Suprapubic skin (tissue), 4 donors: ENCODE measurements around the gene OSBP2. TPM values are rescaled to one million over a fixed set of nuclear protein-coding genes. Genes with fewer than 3 reads are reported as not detected.
A peak's percentile ranks its signal among the peaks of the same experiment; 100 is the strongest.

Experiments used
- DNase-seq, 2 donors: peaks; one replicate each; pipeline ENCODE4 v3.0.0-alpha.2; 2019; ENCODE audit warnings: low spot score in 2 of 2
- H3K27ac ChIP-seq: fragments of 200-600 bp; sonication (generic); one replicate; pipeline ENCODE4 v1.5.1; 2019
- H3K27me3 ChIP-seq: fragments of 200-600 bp; sonication (generic); one replicate; pipeline ENCODE4 v1.5.1; 2019
- H3K36me3 ChIP-seq: fragments of 200-600 bp; sonication (generic); one replicate; pipeline ENCODE4 v1.5.1; 2019
- H3K4me1 ChIP-seq: fragments of 200-600 bp; sonication (generic); one replicate; pipeline ENCODE4 v1.5.1; 2019
- H3K4me3 ChIP-seq: fragments of 200-600 bp; sonication (generic); one replicate; pipeline ENCODE4 v1.5.1; 2019; ENCODE audit warnings: mild to moderate bottlenecking
- H3K9me3 ChIP-seq: fragments of 200-600 bp; sonication (generic); one replicate; pipeline ENCODE4 v1.5.1; 2019
- EP300 ChIP-seq: sonication (generic); formaldehyde crosslinking; IDR thresholded peaks from one replicate; pipeline ENCODE4 v1.6.1; 2017; ENCODE audit warnings: antibody characterized with exemption
- POLR2A ChIP-seq, 2 donors: fragments of 450-650 bp; IDR thresholded peaks; one replicate each; pipeline ENCODE4 v1.6.1; 2017; ENCODE audit warnings: antibody characterized with exemption in 2 of 2, mild to moderate bottlenecking in 2 of 2, moderate library complexity in 2 of 2
- POLR2AphosphoS5 ChIP-seq, 3 donors: sonication (generic); formaldehyde crosslinking; IDR thresholded peaks; one replicate each; pipeline ENCODE4 v1.6.1; 2017; ENCODE audit warnings: antibody characterized with exemption in 3 of 3
- whole genome bisulfite sequencing: methylation state at CpG from one replicate; pipeline ENCODE4 v1.1.5; 2018; 5-methylcytosine and 5-hydroxymethylcytosine counted together
- total RNA-seq, 4 donors: library from RNA; depleted of rRNA; stranded (reverse); fragments of >200 nt; gene quantifications; one replicate each; pipeline ENCODE4 v1.1.0, GENCODE V29; 2016
- TF ChIP-seq, protein P1 (sequence below), 2 donors: fragments of 200-600 bp in 1 of 2; fragments of 450-650 bp in 1 of 2; sonication (generic) in 1 of 2; IDR thresholded peaks; one replicate each; pipeline ENCODE4 v1.5.1; 2016 to 2019; ENCODE audit warnings: antibody characterized with exemption in 2 of 2, mild to moderate bottlenecking in 1 of 2, moderate library complexity in 1 of 2

Gene OSBP2
- total RNA-seq, 4 donors from 2014 or later = 3.9 to 11.3 (median 6.4) TPM

DNA sequence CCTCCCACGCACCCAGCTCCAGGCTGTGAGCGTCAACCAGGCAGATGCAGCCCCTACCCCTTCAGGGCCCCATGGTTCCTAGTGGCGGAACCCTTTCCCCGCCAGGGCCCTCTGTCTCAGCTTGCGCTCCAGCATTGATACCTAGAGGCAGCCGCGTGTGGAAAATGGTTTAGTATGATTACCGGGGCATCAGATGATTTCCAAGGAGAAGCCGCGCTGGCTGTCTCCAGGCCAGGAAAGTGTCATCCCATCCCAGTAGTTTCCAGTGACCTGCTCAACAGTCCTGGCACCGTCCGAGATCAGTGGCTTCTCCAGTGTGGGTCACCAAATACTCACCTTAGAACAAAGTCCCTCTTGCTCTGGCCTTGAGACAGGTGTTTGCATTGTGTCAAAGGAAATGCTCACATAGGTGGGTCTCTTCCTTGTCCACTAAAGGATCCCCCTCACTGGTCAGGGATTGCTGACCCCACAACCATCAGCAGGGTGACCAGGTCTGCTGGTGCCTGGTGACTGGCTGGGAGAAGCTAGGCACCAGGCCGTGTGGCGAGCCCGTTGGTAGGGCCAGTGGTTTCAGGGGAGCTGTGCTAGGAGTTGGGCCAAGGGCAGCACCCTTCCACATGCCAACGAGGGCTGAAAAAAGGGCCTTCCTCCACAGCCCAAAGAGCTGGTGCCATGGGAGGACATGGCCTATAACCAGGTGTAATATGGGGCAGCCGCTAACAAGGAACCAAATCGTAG, 164.5 kb downstream of the OSBP2 start:
- WGBS = 97% methylated on average over 14 of the region's 18 CpGs
- Histone ChIP-seq H3K9me3 (no peaks in the 10 kb centered on the region), H3K4me1 (no peaks in the 10 kb centered on the region), H3K36me3 (no peaks in the 10 kb centered on the region), H3K4me3 (no peak overlapping the region), H3K27ac (no peak overlapping the region), H3K27me3 (no peaks in the 10 kb centered on the region)
- peak; percentile 42 to 57 for DNase-seq
- TF ChIP-seq POLR2A (IDR thresholded peaks at IDR 0.05) (no peak), POLR2AphosphoS5 (IDR thresholded peaks at IDR 0.05) (no peak), EP300 (no peak)
- TF ChIP-seq, protein P1, sequence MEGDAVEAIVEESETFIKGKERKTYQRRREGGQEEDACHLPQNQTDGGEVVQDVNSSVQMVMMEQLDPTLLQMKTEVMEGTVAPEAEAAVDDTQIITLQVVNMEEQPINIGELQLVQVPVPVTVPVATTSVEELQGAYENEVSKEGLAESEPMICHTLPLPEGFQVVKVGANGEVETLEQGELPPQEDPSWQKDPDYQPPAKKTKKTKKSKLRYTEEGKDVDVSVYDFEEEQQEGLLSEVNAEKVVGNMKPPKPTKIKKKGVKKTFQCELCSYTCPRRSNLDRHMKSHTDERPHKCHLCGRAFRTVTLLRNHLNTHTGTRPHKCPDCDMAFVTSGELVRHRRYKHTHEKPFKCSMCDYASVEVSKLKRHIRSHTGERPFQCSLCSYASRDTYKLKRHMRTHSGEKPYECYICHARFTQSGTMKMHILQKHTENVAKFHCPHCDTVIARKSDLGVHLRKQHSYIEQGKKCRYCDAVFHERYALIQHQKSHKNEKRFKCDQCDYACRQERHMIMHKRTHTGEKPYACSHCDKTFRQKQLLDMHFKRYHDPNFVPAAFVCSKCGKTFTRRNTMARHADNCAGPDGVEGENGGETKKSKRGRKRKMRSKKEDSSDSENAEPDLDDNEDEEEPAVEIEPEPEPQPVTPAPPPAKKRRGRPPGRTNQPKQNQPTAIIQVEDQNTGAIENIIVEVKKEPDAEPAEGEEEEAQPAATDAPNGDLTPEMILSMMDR (IDR thresholded peaks at IDR 0.05) = no peak

DNA sequence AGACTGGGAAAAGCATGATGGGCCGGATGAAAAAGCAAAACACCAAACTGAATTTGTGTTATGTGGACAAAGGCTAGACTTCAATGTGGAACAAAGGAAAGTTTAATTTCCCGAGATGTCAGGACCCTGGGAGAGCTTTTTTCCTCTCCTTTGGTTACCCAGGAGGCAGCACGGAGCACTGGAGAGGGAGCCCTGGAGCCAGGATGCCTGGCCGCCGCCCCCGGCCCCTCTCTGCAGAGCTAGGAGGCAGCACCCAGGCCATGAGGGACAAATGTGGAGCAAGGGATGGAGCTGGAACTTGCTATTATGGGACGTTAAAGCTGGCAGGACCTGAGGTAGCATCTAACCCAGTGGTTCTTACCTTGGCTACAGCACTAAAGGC, 165.0 kb downstream of the OSBP2 start:
- DNase-seq = peak; percentile 20 to 40
- H3K4me3 ChIP-seq = no peak overlapping the region
- WGBS = 91% methylated on average over 7 of the region's 7 CpGs
- H3K4me1 ChIP-seq = no peaks in the 10 kb centered on the region
- H3K36me3 ChIP-seq = no peaks in the 10 kb centered on the region
- TF ChIP-seq EP300 (no peak), POLR2A (IDR thresholded peaks at IDR 0.05) (no peak), POLR2AphosphoS5 (IDR thresholded peaks at IDR 0.05) (no peak)
- TF ChIP-seq, protein P1 (IDR thresholded peaks at IDR 0.05) = no peak
- H3K27ac ChIP-seq = no peak overlapping the region
- H3K27me3 ChIP-seq = no peaks in the 10 kb centered on the region
- no peaks in the 10 kb centered on the region for H3K9me3 ChIP-seq

DNA sequence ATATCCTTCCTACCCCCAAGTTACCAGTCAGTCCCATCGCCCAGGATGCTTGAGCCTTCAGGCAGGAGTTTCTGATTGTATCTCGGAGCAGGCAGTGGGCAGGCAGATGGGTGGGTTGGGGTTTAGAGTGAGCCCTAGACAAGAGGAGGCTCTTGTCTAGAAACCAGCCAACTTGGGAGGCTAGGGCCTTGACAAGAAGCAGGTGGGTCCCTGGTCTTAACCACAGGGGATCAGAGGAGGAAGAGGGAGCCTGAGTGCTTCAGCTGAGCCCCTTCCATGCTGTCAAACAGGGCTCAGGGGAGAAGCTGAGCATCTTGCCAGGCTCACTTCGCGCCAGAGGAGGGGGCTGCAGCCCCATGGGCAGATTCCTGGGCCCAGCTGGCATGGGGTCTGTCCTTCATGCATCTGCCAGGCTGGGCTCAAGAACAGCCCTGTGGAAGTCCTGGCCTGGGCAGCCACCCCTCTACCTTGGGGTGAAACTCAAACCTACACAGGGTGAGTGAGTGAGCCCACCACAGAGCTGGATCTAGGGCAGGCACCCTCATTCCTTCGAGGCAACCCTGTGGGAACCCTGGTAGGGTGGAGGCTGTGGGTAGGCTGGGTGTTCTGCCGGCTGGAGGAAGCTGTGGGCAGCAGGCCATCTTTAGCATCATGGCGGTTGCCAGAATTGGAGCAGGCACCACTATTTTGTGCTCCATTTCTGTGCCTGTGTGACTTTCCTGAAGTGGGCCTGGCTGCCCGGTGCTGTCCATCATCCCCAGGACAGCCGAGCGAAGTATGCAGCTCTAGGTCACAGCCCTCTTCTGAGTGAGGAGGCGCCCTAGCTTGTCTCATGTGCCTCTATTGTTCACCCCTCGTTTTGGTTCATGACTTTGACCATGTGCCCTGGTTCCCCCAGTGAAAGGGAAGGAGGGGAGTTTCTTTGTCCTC, 165.8 kb downstream of the OSBP2 start:
- no peaks in the 10 kb centered on the region for H3K27me3 ChIP-seq
- WGBS = 84% methylated on average over 8 of the region's 12 CpGs
- no peaks in the 10 kb centered on the region for H3K36me3 ChIP-seq
- peak; percentile 30 to 54 for DNase-seq
- no peak overlapping the region for H3K4me3 ChIP-seq
- no peaks in the 10 kb centered on the region for H3K9me3 ChIP-seq
- TF ChIP-seq EP300 = no peak
- TF ChIP-seq POLR2AphosphoS5 (IDR thresholded peaks at IDR 0.05) = no peak
- TF ChIP-seq, protein P1 (IDR thresholded peaks at IDR 0.05) = no peak
- TF ChIP-seq POLR2A (IDR thresholded peaks at IDR 0.05) = no peak
- no peak overlapping the region for H3K27ac ChIP-seq
- H3K4me1 ChIP-seq = no peaks in the 10 kb centered on the region

DNA sequence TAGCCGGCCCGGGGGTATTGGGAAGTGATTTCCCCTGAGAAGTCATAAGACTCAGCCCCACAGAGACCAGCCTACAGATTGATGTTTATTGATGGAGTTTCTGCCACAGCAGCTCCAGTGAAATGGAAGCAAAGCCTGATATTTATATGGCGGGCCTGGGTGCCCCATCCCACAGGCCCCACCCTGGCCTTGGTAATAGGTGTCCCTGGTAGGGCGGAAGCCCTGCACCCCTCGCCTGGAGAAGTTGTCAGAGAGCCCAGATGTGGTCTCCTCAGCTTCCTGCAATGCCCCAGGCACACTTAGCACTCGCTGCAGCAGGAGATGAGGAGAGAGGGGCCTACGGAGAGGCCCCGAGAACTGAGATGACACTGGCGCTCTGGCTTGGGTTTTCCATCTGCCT, 166.5 kb downstream of the OSBP2 start:
- DNase-seq = peak in 1 of 2 donors; percentile 31
- 69% methylated on average over 6 of the region's 9 CpGs for WGBS

More for the DNA sequence above, 166.5 kb downstream of the OSBP2 start:
- Histone ChIP-seq H3K4me1 (no peaks in the 10 kb centered on the region), H3K27ac (no peak overlapping the region), H3K4me3 (no peak overlapping the region), H3K27me3 (no peaks in the 10 kb centered on the region), H3K36me3 (no peaks in the 10 kb centered on the region), H3K9me3 (no peaks in the 10 kb centered on the region)
- no peak for TF ChIP-seq POLR2A (IDR thresholded peaks at IDR 0.05)
- TF ChIP-seq POLR2AphosphoS5 (IDR thresholded peaks at IDR 0.05) = no peak
- TF ChIP-seq, protein P1 (IDR thresholded peaks at IDR 0.05) = no peak
- no peak for TF ChIP-seq EP300
